Activated T-helper 1 cell treated with anti-CD3 and anti-CD28 coated beads, Interleukin-12 subunit alpha, Interleukin-12 subunit beta, Interleukin-2, Interleukin-4 antibody, amounts not matched to agents 30 ng/mL and 10 ng/mL and 1 ng/mL, durations not matched to agents 14 hours and 24 hours and 36 hours (primary cell): Measurements from ENCODE around the gene GABRR3. TPM values are rescaled to one million over a fixed set of nuclear protein-coding genes. Genes with fewer than 3 reads are reported as not detected.

Source experiments
- DNase-seq: peaks from one replicate; pipeline ENCODE4 v3.0.0; 2021; ENCODE audit warnings: low spot score
- H3K27ac Mint-ChIP-seq: one replicate; pipeline ENCODE4 v1.8.0; 2021; ENCODE audit warnings: mild to moderate bottlenecking, mixed read lengths
- H3K27me3 Mint-ChIP-seq: one replicate; pipeline ENCODE4 v1.8.0; 2022; ENCODE audit warnings: mild to moderate bottlenecking, moderate library complexity, mixed read lengths; ENCODE audit not compliant: insufficient read depth
- H3K36me3 Mint-ChIP-seq: one replicate; pipeline ENCODE4 v1.8.0; 2021; ENCODE audit warnings: low read depth, mixed read lengths
- H3K4me1 Mint-ChIP-seq: one replicate; pipeline ENCODE4 v1.8.0; 2021; ENCODE audit warnings: low read depth, mixed read lengths
- H3K4me3 Mint-ChIP-seq: one replicate; pipeline ENCODE4 v1.8.0; 2021; ENCODE audit warnings: mild to moderate bottlenecking, moderate library complexity, mixed read lengths
- H3K9me3 Mint-ChIP-seq: one replicate; pipeline ENCODE4 v1.8.0; 2021; ENCODE audit warnings: mixed read lengths
- intact Hi-C: fragments of 100-400 bp; cut with micrococcal nuclease; formaldehyde crosslinking; loops from one replicate; pipeline ENCODE4 v1.15.1; 2024
- total RNA-seq: library from RNA; stranded (reverse); gene quantifications from 2 replicates; pipeline ENCODE4 v1.2.3, GENCODE V29; 2022

GABRR3 gene
- total RNA-seq, 1 donor from 2014 or later: not detected

DNA sequence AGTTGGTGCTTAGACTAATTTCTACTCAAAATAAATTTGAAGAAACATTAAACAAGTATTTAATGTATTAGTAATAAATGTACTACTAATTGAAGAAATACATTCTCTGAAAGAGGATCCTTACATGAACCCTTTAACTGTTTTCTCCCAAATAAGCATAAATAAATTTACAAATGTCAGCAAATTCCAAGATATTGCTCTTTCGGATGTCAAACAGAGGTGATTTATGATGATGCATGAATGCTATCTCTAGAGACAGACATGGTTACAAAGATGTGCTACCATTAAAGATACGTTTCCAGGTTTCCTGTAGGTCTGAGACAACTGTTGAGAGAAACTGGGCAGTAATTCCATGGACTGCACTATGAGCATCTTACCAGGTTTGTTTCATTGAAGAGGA lies 629 bp downstream of the GABRR3 start:
- H3K27ac Mint-ChIP-seq: no peak overlapping the region
- H3K36me3 Mint-ChIP-seq: peaks cover 2% of the 10 kb centered on the region
- H3K9me3 Mint-ChIP-seq: no peaks in the 10 kb centered on the region

DNA sequence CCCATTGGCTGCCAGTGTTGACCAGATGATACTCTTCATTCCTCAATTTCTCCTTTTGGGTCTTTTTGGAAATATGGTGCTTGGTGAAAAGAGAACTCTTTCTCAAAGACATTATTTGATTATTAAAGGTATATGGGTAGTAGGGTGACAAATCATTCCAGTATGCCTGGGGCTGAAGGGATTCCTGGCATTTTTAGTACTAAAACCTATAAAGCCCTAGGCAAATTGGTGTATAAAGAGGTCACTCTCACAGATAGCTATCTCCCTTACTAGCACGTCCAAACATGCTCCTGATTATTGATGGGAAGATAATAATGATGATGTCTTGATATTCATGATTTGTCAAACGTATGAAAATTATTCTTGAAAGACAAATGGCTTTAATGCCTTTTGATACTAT lies 1.1 kb downstream of the GABRR3 start:
- intact Hi-C loops: loop anchor here (10.0 kb wide), 1 partner anchor 1781 kb away; the partner anchor contains the start of gene CMSS1
- no peak for DNase-seq
- Mint-ChIP-seq H3K9me3 (no peaks in the 10 kb centered on the region), H3K36me3 (peaks cover 2% of the 10 kb centered on the region), H3K27me3 (peaks cover 2% of the 10 kb centered on the region), H3K4me3 (no peak overlapping the region), H3K4me1 (peaks cover 27% of the 10 kb centered on the region), H3K27ac (no peak overlapping the region)

More for the DNA sequence above, 629 bp downstream of the GABRR3 start:
- intact Hi-C loops: loop anchor here (10.0 kb wide), 1 partner anchor 1780 kb away; the partner anchor contains the start of gene CMSS1
- Mint-ChIP-seq H3K27me3 (peaks cover 2% of the 10 kb centered on the region), H3K4me3 (no peak overlapping the region), H3K4me1 (peaks cover 27% of the 10 kb centered on the region)
- DNase-seq: no peak

DNA sequence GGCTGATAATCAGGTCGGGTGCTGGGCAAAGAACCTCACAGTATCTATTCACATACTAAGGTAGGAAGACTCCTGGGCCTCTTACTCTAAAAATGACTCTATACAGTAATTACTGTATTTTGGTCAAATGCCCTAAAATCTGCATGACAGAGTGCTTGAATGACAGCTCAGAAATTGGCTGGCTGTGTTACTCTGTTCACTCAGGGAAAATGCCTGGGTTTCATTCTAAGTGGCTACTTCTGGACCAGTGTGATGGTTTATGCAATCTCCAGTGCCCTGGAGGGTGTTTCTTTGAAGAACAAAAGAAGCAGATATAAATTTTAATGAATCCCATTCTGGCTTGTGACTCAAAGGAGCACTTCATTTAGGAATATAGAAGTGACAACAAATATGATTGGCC lies 2.2 kb downstream of the GABRR3 start:
- intact Hi-C loops: loop anchor here (10.0 kb wide), 1 partner anchor 1782 kb away; the partner anchor contains the start of gene CMSS1
- no peak overlapping the region for H3K4me3 Mint-ChIP-seq
- H3K4me1 Mint-ChIP-seq: peaks cover 28% of the 10 kb centered on the region
- peaks cover 2% of the 10 kb centered on the region for H3K36me3 Mint-ChIP-seq
- no peak overlapping the region for H3K27ac Mint-ChIP-seq
- no peak for DNase-seq
- no peaks in the 10 kb centered on the region for H3K9me3 Mint-ChIP-seq
- H3K27me3 Mint-ChIP-seq: peaks cover 2% of the 10 kb centered on the region

DNA sequence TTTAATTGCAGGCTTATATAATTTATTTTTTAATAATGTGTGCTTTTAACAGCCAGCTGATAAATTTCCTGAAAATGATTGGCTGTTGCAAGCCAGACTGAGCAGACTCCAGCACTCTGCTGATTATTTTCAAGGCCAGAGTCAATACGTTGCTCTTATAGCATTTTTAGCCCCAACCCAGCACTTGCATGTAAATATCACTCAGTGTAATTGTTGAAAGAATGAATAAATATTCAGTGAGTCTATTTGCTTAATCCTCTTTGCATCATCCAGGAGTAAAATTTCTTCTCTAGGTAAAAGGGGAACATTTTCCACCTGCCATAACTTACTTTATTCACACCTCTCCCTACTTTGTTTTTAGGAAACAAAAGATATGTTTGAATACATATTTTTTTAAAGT lies 2.9 kb downstream of the GABRR3 start:
- H3K4me1 Mint-ChIP-seq: peaks cover 21% of the 10 kb centered on the region
- intact Hi-C loops: loop anchor here (10.0 kb wide), 1 partner anchor 1783 kb away; the partner anchor contains the start of gene CMSS1
- peaks cover 2% of the 10 kb centered on the region for H3K27me3 Mint-ChIP-seq
- H3K27ac Mint-ChIP-seq: no peak overlapping the region
- peaks cover 2% of the 10 kb centered on the region for H3K36me3 Mint-ChIP-seq
- no peak overlapping the region for H3K4me3 Mint-ChIP-seq
- no peak for DNase-seq
- H3K9me3 Mint-ChIP-seq: no peaks in the 10 kb centered on the region

DNA sequence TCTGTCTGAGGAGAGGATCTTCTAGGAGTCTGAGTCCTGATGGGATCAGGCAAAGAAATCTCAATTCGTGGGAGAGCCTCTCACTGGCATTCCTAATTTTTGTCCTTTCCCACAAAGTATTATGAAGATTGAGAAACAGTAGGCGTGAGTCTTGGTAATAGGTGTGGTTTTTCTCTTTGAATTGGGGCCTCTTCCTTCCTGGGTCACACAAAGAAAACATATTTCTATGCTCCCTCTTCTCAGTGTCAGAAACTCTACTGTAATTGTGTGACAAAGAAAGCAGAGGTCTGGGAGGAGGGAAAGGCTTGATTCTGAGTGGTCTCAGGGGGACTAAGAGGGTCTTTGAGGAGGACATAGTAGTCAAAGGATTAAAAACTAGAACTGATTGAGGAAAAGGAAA lies 6.0 kb downstream of the GABRR3 start:
- peak overlapping the region; percentile 86 for H3K27ac Mint-ChIP-seq
- H3K36me3 Mint-ChIP-seq: peaks cover 4% of the 10 kb centered on the region
- peak overlapping the region; percentile 51 for H3K4me3 Mint-ChIP-seq
- H3K9me3 Mint-ChIP-seq: no peaks in the 10 kb centered on the region
- peaks cover 2% of the 10 kb centered on the region for H3K27me3 Mint-ChIP-seq
- intact Hi-C loops: loop anchor here (1.0 kb wide), 1 partner anchor 9 kb away; no protein-coding TSS in a partner anchor
- no peak for DNase-seq
- H3K4me1 Mint-ChIP-seq: peaks cover 37% of the 10 kb centered on the region

DNA sequence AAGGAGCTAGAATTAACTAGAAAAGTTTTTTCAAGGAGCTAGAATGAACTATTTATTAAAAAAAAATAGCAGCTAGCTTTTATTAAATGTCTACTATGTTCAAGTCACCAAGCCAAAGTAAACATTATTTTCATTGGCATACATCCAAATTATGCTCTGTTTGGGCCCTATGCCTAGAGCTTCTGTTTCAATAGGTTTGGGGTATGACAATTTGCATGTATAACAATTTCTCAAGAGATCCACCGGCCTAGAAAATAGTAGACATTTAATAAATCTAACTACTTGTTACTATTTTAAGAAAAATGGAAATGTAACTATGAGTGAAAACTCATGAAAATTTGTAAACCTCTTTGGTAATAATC lies 8.0 kb downstream of the GABRR3 start:
- no peak overlapping the region for H3K27ac Mint-ChIP-seq
- DNase-seq: no peak
- H3K4me1 Mint-ChIP-seq: peaks cover 39% of the 10 kb centered on the region
- H3K9me3 Mint-ChIP-seq: no peaks in the 10 kb centered on the region
- H3K4me3 Mint-ChIP-seq: no peak overlapping the region
- intact Hi-C loops: no loop called here
- H3K36me3 Mint-ChIP-seq: peaks cover 2% of the 10 kb centered on the region
- no peaks in the 10 kb centered on the region for H3K27me3 Mint-ChIP-seq

DNA sequence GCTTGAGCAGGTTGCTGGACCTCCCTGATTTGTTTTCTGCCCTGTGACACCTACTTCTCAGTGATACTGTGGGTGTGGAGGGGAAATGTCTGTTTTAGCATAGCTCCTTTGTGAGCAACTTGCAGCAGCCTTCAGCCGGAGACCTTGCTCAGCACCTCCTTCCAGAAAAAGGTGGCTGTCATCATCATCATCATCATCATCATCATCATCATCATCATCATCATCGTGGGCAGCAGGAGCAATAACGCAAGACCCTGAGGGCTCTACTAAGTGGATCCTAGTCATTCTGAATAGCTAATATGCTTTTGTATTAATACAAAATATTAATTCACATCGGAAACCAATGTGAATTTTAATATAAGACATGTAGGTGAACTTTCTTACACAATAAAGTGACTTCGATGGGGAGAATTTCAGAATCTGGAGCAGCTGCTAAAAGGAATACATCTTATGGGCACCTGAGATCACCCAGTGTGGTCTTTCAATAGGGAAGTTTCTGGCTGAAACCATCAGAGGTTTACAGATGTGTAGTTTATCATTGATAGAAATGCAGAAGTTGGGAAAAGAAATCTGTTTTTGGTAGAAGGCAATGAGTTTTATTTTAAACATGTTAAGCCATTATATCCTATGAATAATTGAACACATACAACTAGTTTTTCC lies 8.6 kb downstream of the GABRR3 start:
- Mint-ChIP-seq H3K27ac (no peak overlapping the region), H3K27me3 (no peaks in the 10 kb centered on the region), H3K36me3 (peaks cover 2% of the 10 kb centered on the region), H3K4me1 (peaks cover 39% of the 10 kb centered on the region), H3K4me3 (no peak overlapping the region), H3K9me3 (no peaks in the 10 kb centered on the region)
- intact Hi-C loops: no loop called here
- DNase-seq: no peak

DNA sequence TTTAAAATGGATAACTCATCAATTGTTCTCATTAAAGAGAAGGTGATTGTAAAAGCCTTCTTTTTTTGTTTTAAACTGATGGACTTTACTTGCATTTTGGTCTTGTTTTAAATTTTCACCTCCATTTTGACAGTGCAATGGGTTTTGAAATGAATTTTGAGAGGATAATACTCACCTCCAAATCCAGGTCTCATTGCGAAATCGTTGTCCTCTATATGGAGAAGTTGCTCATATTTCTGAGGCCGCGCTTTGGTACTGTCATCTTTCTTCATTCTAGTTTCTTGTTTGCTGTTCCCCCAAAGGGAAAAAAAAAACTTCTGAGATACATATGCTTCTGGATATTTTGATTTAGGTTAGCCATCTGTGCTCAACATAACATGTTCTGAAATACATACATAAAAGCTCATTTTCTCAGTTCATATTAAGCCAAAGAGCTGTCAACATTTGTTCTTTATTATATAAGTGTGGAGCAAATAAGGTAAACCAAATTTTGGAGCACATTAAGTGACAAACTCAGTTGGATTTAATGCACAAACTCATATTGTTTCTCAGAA lies 9.6 kb downstream of the GABRR3 start:
- intact Hi-C loops: no loop called here
- H3K27ac Mint-ChIP-seq: no peak overlapping the region
- DNase-seq: no peak
- no peaks in the 10 kb centered on the region for H3K9me3 Mint-ChIP-seq
- peaks cover 39% of the 10 kb centered on the region for H3K4me1 Mint-ChIP-seq
- H3K27me3 Mint-ChIP-seq: no peaks in the 10 kb centered on the region
- H3K4me3 Mint-ChIP-seq: no peak overlapping the region
- H3K36me3 Mint-ChIP-seq: peaks cover 2% of the 10 kb centered on the region

DNA sequence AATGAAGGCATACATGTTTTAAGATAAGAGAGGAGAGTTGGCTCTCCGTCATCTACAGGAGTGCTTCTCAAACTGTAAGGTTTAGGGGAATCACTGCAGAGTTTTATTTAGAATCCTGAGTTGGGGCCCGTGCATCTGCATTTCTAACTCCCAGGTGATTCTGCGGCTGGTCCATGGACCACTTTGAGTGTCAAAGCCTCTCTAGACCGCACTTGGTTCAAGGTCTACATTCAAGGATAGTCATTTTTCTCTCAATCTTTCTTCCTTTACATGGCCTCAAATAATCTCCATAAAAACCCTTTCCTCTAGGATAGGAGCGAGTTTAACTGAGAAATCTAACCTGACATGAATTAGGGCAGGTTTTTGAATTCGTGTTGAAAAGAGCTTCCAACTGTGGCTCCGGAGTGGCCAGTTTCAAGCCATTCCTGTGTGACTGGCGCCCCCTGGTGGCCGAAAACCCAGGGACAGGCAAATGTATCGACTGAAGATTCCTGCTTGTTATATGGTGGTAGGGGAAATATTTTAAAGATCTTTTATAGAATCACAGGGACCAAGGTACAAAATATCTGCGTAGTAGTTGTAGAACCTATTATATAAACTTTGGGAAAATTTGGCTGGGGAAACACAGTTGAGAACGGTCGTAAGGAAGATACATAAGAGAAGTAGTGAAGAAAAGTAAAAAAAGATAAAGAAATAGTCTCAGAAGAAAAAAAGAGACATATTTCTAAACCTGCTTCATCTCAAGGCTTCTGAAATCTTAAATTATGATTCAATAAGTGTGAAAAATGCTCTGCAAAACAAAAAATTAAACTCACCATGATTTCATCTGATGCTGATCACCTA lies 11.9 kb downstream of the GABRR3 start:
- H3K4me1 Mint-ChIP-seq: peaks cover 24% of the 10 kb centered on the region
- no peaks in the 10 kb centered on the region for H3K9me3 Mint-ChIP-seq
- peaks cover 2% of the 10 kb centered on the region for H3K36me3 Mint-ChIP-seq
- no peak overlapping the region for H3K27ac Mint-ChIP-seq
- DNase-seq: peak; percentile 80
- H3K27me3 Mint-ChIP-seq: no peaks in the 10 kb centered on the region
- intact Hi-C loops: loop anchor here (1.0 to 2.0 kb wide), 6 partner anchors 52 to 304 kb away; no protein-coding TSS in a partner anchor
- H3K4me3 Mint-ChIP-seq: no peak overlapping the region

DNA sequence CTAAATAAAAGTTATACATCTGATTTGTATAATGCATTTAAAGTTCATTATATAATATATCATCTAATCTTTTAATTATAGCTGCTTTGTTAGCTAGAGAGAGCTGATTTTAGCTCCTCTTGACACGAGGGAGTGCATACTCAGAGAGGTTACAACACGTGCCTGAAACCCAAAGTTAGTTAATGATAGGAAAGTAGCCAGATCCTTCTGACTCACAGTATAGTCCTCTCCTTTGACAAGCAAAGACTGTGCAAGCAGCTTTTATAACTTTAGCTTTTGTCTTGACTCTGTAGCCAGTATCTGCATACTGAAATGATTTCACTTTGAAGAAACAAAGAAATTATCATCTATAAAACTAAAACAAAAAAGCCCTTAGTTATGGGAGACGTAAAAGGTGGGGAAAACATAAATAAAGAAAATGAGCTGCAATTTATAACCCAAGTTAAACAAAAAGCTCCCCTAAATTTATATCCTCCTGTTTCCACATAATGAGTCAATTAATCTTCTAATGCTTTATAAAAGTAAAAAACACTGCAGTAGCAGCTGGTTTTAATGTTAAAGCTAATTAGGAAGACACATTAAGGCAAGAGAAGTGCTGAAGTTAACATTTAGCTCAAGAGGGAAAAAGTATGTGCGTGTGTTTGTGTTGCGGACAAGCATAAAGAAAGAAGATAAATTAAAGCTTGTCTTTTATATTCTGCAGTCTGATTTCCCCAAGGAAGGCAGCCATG lies 13.1 kb downstream of the GABRR3 start:
- intact Hi-C loops: loop anchor here (2.0 kb wide), 2 partner anchors 81 to 303 kb away; no protein-coding TSS in a partner anchor
- Mint-ChIP-seq H3K36me3 (peaks cover 2% of the 10 kb centered on the region), H3K27ac (no peak overlapping the region), H3K4me3 (no peak overlapping the region), H3K9me3 (no peaks in the 10 kb centered on the region), H3K27me3 (no peaks in the 10 kb centered on the region), H3K4me1 (peaks cover 23% of the 10 kb centered on the region)
- DNase-seq: no peak

DNA sequence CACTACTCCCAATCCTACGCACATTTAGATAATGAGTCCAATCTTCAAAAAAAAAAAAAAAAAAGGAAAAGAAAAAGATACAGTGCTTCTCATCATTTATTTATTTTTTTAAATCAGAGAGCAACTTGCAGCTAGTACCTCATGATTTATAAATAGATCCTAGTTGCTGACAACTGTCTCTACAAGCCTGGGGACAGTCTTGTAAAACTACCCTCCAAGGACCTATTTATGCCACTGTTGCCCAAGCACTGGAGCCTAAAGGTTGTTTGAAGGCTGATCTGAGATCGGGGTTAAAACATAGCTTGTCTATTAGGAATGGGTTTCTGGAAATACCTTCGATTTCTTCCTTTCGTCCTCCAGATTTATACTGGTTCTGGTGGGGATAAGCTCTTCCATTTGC lies 14.7 kb downstream of the GABRR3 start:
- Mint-ChIP-seq H3K4me3 (no peak overlapping the region), H3K27me3 (no peaks in the 10 kb centered on the region), H3K27ac (no peak overlapping the region), H3K9me3 (peaks cover 4% of the 10 kb centered on the region), H3K36me3 (peaks cover 2% of the 10 kb centered on the region), H3K4me1 (peaks cover 27% of the 10 kb centered on the region)
- intact Hi-C loops: no loop called here
- DNase-seq: no peak

DNA sequence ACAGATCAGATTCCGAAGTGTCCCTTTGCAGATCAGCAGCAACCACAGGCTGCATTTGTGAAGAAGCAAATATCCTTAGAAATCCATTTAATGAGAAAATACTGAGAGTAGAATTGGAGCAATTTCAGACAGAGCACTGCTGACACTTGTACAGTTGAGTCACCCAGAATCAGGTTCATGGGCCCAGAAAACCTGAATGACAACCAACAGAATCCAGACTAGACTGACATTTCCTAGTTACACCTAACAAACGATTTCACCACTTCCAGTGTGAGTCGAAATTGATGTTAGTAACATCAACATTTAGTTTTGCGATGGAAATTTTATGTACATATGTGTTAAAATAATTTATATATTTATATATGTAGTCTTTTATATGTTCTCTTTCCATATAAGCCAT lies 16.8 kb downstream of the GABRR3 start:
- H3K36me3 Mint-ChIP-seq: peaks cover 5% of the 10 kb centered on the region
- peaks cover 26% of the 10 kb centered on the region for H3K4me1 Mint-ChIP-seq
- DNase-seq: no peak
- intact Hi-C loops: no loop called here
- no peak overlapping the region for H3K4me3 Mint-ChIP-seq
- H3K27ac Mint-ChIP-seq: no peak overlapping the region
- H3K9me3 Mint-ChIP-seq: peaks cover 6% of the 10 kb centered on the region
- H3K27me3 Mint-ChIP-seq: no peaks in the 10 kb centered on the region
